K562 (cell line): ENCODE results near the gene HOXC10. TPM values are rescaled to one million over a fixed set of nuclear protein-coding genes. Genes with fewer than 3 reads are reported as not detected.
A peak's percentile ranks its signal among the peaks of the same experiment; 100 is the strongest.

ENCODE experiments used
- AFF1 ChIP-seq, 2 experiments: fragments of 450-650 bp; IDR thresholded peaks; 2 replicates each; pipeline ENCODE4 v1.6.1; 2018; ENCODE audit warnings: mild to moderate bottlenecking in 2 of 2, low read depth in 1 of 2; ENCODE audit not compliant: partially characterized antibody in 2 of 2
- ASH1L ChIP-seq: fragments of 450-650 bp; IDR thresholded peaks from 2 replicates; pipeline ENCODE4 v1.6.1; 2018; ENCODE audit warnings: borderline replicate concordance, mild to moderate bottlenecking, low read depth; ENCODE audit not compliant: partially characterized antibody
- CEBPG ChIP-seq, 3 experiments: fragments of 200-800 bp in 1 of 3; sonication (Bioruptor generic) in 1 of 3; sonication (generic) in 1 of 3; formaldehyde crosslinking in 1 of 3; IDR thresholded peaks in 2 of 3; conservative IDR thresholded peaks in 1 of 3; 2 replicates each; pipeline versions ENCODE4 v1.6.1 to v1.8.0; 2016 to 2022; ENCODE audit warnings: missing compliant biosample characterization in 2 of 3, missing genetic modification characterization in 2 of 3, mild to moderate bottlenecking in 1 of 3, missing genetic modification reagents in 1 of 3
- CXXC5 ChIP-seq: fragments of 250-450 bp; sonication (Bioruptor Pico); IDR thresholded peaks from 2 replicates; pipeline ENCODE4 v1.8.0; 2022; ENCODE audit warnings: inconsistent platforms, mild to moderate bottlenecking, moderate library complexity
- TGIF2 ChIP-seq: sonication (generic); formaldehyde crosslinking; IDR thresholded peaks from 2 replicates; pipeline ENCODE4 v1.8.1; 2022; ENCODE audit warnings: mild to moderate bottlenecking, missing genetic modification reagents, moderate library complexity
- ZBTB11 ChIP-seq, 3 experiments: fragments of 200-800 bp in 1 of 3; fragments of 250-450 bp in 1 of 3; fragments of 450-650 bp in 1 of 3; sonication (Bioruptor Pico) in 1 of 3; sonication (Bioruptor generic) in 1 of 3; formaldehyde crosslinking in 1 of 3; IDR thresholded peaks; 2 replicates each; pipeline versions ENCODE4 v1.6.1 to v1.8.0; 2016 to 2022; ENCODE audit warnings: mild to moderate bottlenecking in 2 of 3, missing genetic modification characterization in 2 of 3, missing compliant biosample characterization in 1 of 3, moderate library complexity in 1 of 3
- ZBTB12 ChIP-seq: fragments of 250-450 bp; sonication (Bioruptor Pico); IDR thresholded peaks from 2 replicates; pipeline ENCODE4 v1.4.0; 2020
- ZNF24 ChIP-seq: fragments of 450-650 bp; IDR thresholded peaks from 2 replicates; pipeline ENCODE4 v1.6.1; 2016
- polyA plus RNA-seq, 8 experiments: library from polyadenylated mRNA; depleted of rRNA in 4 of 8; stranded (reverse) in 5 of 8; unstranded in 3 of 8; fragments of >200 nt; fragmentation: Nextera tagmentation in 2 of 8; fragmentation: Illumina TruSeq in 1 of 8; extraction: Ambion mirVana in 2 of 8; extraction: Trizol in 1 of 8; gene quantifications; 2 replicates each; pipeline versions ENCODE4 v1.2.1 to v1.2.3, GENCODE V29; 2011 to 2014; ENCODE audit warnings: inconsistent platforms in 1 of 8, missing spikeins in 1 of 8
- total RNA-seq, 7 experiments: library from RNA; depleted of rRNA in 6 of 7; stranded (reverse); fragments of >200 nt in 6 of 7; fragmentation: Illumina TruSeq in 2 of 7; extraction: Trizol in 2 of 7; gene quantifications; 2 replicates each; pipeline versions ENCODE4 v1.2.1 to v1.2.3, GENCODE V29; 2011 to 2021; ENCODE audit warnings: low replicate concordance in 1 of 7

Gene HOXC10
- total and polyA plus RNA-seq, 9 of the 15 experiments (the other 6 are each of a cell fraction or from before 2014, with no cell fraction given), result 0.13 to 0.77 (median 0.35) TPM; not detected in 2

GRCh38 chr12:54000116-54001114, 15.5 kb downstream of the HOXC10 start, which contains the start of gene HOXC9 (continued):
- TF ChIP-seq ZBTB12 (CRISPR knock-in tag) (no peak), ZBTB11 (CRISPR knock-in tag; IDR thresholded peaks at IDR 0.05) (peak in 1 of 3 experiments; percentile 72; a peak in 3 of 6 replicates), AFF1 (IDR thresholded peaks at IDR 0.05; ENCODE audit: low read depth in 1 of 2, partially characterized antibody in 2 of 2) (no peak), ZNF24 (0 out of 2 replicates have a peak, but pooled peaks have one; percentile 12), CXXC5 (CRISPR knock-in tag) (peak; percentile 78), ASH1L (no peak), CEBPG (CRISPR knock-in tag; IDR thresholded peaks at IDR 0.05) (peak; percentile 20; the same call in 1 of the 2 replicates), CEBPG (tag; conservative IDR thresholded peaks at IDR 0.05 in 1 of 2, IDR thresholded peaks at IDR 0.05 in 1 of 2) (no peak), TGIF2 (0 out of 2 replicates have a peak, but pooled peaks have one; percentile 68)
